A549 (cell line): Measurements from ENCODE around the gene LGR4.

Source experiments
- CEBPB ChIP-seq, 2 experiments: fragments of >200 bp in 1 of 2; sonication (Bioruptor Twin) in 1 of 2; formaldehyde crosslinking in 1 of 2; IDR thresholded peaks; 2 replicates each; pipeline ENCODE4 v1.6.1; 2012 to 2016
- EHF ChIP-seq: fragments of 250-450 bp; sonication (Bioruptor Pico); IDR thresholded peaks from 2 replicates; pipeline ENCODE4 v1.5.0; 2020; ENCODE audit warnings: mild to moderate bottlenecking
- ELK1 ChIP-seq: fragments of 150-350 bp; IDR thresholded peaks from 2 replicates; pipeline ENCODE4 v1.6.1; 2014; ENCODE audit warnings: low read depth, mild to moderate bottlenecking, low read length
- MAX ChIP-seq: IDR thresholded peaks from 2 replicates; pipeline ENCODE4 v1.6.1; 2012
- NR3C1 ChIP-seq: fragments of >200 bp; sonication (Bioruptor Twin); formaldehyde crosslinking; IDR thresholded peaks from 3 replicates; pipeline ENCODE4 v1.6.1; 2017
- POLR2A ChIP-seq: IDR thresholded peaks from 2 replicates; pipeline ENCODE4 v1.6.1; 2012; ENCODE audit warnings: mild to moderate bottlenecking, low read length
- REST ChIP-seq: fragments of 200-600 bp; sonication (generic); IDR thresholded peaks from 2 replicates; pipeline ENCODE4 v1.6.1; 2016; ENCODE audit warnings: antibody characterized with exemption, mild to moderate bottlenecking, moderate library complexity
- RFX5 ChIP-seq: fragments of 450-650 bp; IDR thresholded peaks from 2 replicates; pipeline ENCODE4 v1.7.1; 2014; ENCODE audit warnings: antibody characterized with exemption, mild to moderate bottlenecking, moderate library complexity
- USF2 ChIP-seq: fragments of 450-650 bp; IDR thresholded peaks from 2 replicates; pipeline ENCODE4 v1.6.1; 2014; ENCODE audit warnings: antibody characterized with exemption
- TF ChIP-seq, protein P1 (sequence below): fragments of >200 bp; sonication (Bioruptor Twin); formaldehyde crosslinking; IDR thresholded peaks from 3 replicates; pipeline ENCODE4 v1.5.1; 2016
- TF ChIP-seq, protein P2 (sequence below): IDR thresholded peaks from 2 replicates; pipeline ENCODE4 v1.6.1; 2012

DNA sequence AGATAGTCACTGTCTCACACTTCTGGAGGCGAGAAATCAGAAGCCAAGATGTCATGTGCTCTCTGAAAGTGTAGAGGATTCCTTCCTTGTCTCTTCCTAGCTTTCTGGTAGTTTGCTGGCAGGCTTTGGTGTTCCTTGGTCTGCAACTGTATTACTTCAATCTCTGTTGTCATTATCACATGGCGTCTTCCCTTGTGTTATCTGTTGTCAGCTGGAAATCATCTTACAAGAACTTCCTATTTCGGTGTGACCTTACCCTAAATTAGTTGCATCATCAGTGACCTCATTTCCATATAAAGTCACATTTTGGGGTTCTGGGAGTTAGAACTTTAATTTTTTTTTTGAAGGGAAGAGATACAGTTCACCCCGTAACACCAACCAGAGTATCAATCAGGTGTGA is 37.3 kb upstream of the LGR4 start:
- TF ChIP-seq, protein P1, sequence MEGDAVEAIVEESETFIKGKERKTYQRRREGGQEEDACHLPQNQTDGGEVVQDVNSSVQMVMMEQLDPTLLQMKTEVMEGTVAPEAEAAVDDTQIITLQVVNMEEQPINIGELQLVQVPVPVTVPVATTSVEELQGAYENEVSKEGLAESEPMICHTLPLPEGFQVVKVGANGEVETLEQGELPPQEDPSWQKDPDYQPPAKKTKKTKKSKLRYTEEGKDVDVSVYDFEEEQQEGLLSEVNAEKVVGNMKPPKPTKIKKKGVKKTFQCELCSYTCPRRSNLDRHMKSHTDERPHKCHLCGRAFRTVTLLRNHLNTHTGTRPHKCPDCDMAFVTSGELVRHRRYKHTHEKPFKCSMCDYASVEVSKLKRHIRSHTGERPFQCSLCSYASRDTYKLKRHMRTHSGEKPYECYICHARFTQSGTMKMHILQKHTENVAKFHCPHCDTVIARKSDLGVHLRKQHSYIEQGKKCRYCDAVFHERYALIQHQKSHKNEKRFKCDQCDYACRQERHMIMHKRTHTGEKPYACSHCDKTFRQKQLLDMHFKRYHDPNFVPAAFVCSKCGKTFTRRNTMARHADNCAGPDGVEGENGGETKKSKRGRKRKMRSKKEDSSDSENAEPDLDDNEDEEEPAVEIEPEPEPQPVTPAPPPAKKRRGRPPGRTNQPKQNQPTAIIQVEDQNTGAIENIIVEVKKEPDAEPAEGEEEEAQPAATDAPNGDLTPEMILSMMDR: no peak
- TF ChIP-seq USF2 (no peak), MAX (no peak), CEBPB (IDR thresholded peaks at IDR 0.05) (no peak), EHF (no peak), RFX5 (no peak), ELK1 (no peak), POLR2A (no peak), NR3C1 (no peak), REST (no peak)
- TF ChIP-seq, protein P2, sequence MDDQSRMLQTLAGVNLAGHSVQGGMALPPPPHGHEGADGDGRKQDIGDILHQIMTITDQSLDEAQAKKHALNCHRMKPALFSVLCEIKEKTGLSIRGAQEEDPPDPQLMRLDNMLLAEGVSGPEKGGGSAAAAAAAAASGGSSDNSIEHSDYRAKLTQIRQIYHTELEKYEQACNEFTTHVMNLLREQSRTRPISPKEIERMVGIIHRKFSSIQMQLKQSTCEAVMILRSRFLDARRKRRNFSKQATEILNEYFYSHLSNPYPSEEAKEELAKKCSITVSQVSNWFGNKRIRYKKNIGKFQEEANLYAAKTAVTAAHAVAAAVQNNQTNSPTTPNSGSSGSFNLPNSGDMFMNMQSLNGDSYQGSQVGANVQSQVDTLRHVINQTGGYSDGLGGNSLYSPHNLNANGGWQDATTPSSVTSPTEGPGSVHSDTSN: no peak
